H9 (cell line): ENCODE data around the gene LOC128125822.

ENCODE experiments used
- DNase-seq: peaks from one replicate; pipeline ENCODE4 v3.0.0-alpha.2; 2017
- H2AFZ ChIP-seq: one replicate; pipeline ENCODE4 v1.6.1; 2013; ENCODE audit warnings: mild to moderate bottlenecking, low read length, control low read depth, moderate library complexity
- H2AK5ac ChIP-seq: 2 replicates; pipeline ENCODE4 v1.6.1; 2013; ENCODE audit warnings: low read length, control low read depth, mixed read lengths; ENCODE audit not compliant: insufficient read length
- H2BK120ac ChIP-seq: one replicate; pipeline ENCODE4 v1.6.1; 2013; ENCODE audit warnings: low read depth, mild to moderate bottlenecking, low read length, control low read depth, inconsistent platforms; ENCODE audit not compliant: poor library complexity, severe bottlenecking
- H2BK12ac ChIP-seq: 2 replicates; pipeline ENCODE4 v1.6.1; 2013; ENCODE audit warnings: low read length, control low read depth, mixed read lengths, low read depth; ENCODE audit not compliant: insufficient read length
- H2BK15ac ChIP-seq: 2 replicates; pipeline ENCODE4 v1.6.1; 2013; ENCODE audit warnings: low read depth, low read length, control low read depth
- H2BK20ac ChIP-seq: one replicate; pipeline ENCODE4 v1.6.1; 2013; ENCODE audit warnings: low read depth, mild to moderate bottlenecking, low read length, control low read depth, inconsistent platforms; ENCODE audit not compliant: poor library complexity, severe bottlenecking
- H2BK5ac ChIP-seq: 2 replicates; pipeline ENCODE4 v1.6.1; 2013; ENCODE audit warnings: low read length, control low read depth, mixed read lengths; ENCODE audit not compliant: insufficient read length
- H3K14ac ChIP-seq: 2 replicates; pipeline ENCODE4 v1.6.1; 2013; ENCODE audit warnings: low read length, control low read depth; ENCODE audit not compliant: insufficient read depth
- H3K18ac ChIP-seq: 2 replicates; pipeline ENCODE4 v1.6.1; 2013; ENCODE audit warnings: low read depth, mild to moderate bottlenecking, mixed read lengths, low read length, control low read depth; ENCODE audit not compliant: insufficient read length
- H3K23ac ChIP-seq: 2 replicates; pipeline ENCODE4 v1.6.1; 2013; ENCODE audit warnings: low read length, control low read depth, mixed read lengths, low read depth; ENCODE audit not compliant: insufficient read length
- H3K23me2 ChIP-seq: 2 replicates; pipeline ENCODE4 v1.6.1; 2013; ENCODE audit warnings: low read depth, mild to moderate bottlenecking, mixed read lengths, low read length, control low read depth; ENCODE audit not compliant: insufficient read length, poor library complexity, severe bottlenecking
- H3K27ac ChIP-seq: 2 replicates; pipeline ENCODE4 v1.5.1; 2013; ENCODE audit warnings: low read length, control low read depth, mixed read lengths, low read depth; ENCODE audit not compliant: insufficient read length
- H3K27me3 ChIP-seq: 2 replicates; pipeline ENCODE4 v1.6.1; 2013; ENCODE audit warnings: low read length, control low read depth, inconsistent platforms; ENCODE audit not compliant: insufficient read depth
- H3K4ac ChIP-seq: 2 replicates; pipeline ENCODE4 v1.6.1; 2013; ENCODE audit warnings: low read depth, mild to moderate bottlenecking, control low read depth, inconsistent platforms, low read length, moderate library complexity
- H3K4me1 ChIP-seq: 2 replicates; pipeline ENCODE4 v1.6.1; 2013; ENCODE audit warnings: low read length, control low read depth, inconsistent platforms; ENCODE audit not compliant: insufficient read depth
- H3K4me2 ChIP-seq: 2 replicates; pipeline ENCODE4 v1.6.1; 2013; ENCODE audit warnings: low read length, control low read depth, mixed read lengths; ENCODE audit not compliant: insufficient read length, insufficient read depth
- H3K56ac ChIP-seq: 2 replicates; pipeline ENCODE4 v1.6.1; 2013; ENCODE audit warnings: low read depth, mild to moderate bottlenecking, mixed read lengths, low read length, control low read depth; ENCODE audit not compliant: insufficient read length
- H3K79me1 ChIP-seq: 2 replicates; pipeline ENCODE4 v1.6.1; 2013; ENCODE audit warnings: low read depth, mild to moderate bottlenecking, moderate library complexity, low read length, control low read depth, inconsistent platforms; ENCODE audit not compliant: insufficient read depth, poor library complexity, severe bottlenecking
- H3K79me2 ChIP-seq: 2 replicates; pipeline ENCODE4 v1.6.1; 2013; ENCODE audit warnings: low read length, control low read depth, inconsistent platforms; ENCODE audit not compliant: insufficient read depth
- H3K9ac ChIP-seq: 2 replicates; pipeline ENCODE4 v1.6.1; 2013; ENCODE audit warnings: low read length, control low read depth, mixed read lengths; ENCODE audit not compliant: insufficient read length; ENCODE audit errors: extremely low read depth
- H3K9me3 ChIP-seq: one replicate; pipeline ENCODE4 v1.6.1; 2013; ENCODE audit warnings: low read depth, low read length, inconsistent platforms; ENCODE audit not compliant: control insufficient read depth
- H3T11ph ChIP-seq: one replicate; pipeline ENCODE4 v1.6.1; 2013; ENCODE audit warnings: mild to moderate bottlenecking, low read length, control low read depth, inconsistent platforms
- H4K20me1 ChIP-seq: one replicate; pipeline ENCODE4 v1.6.1; 2013; ENCODE audit not compliant: control insufficient read depth, insufficient read length, insufficient read depth
- H4K5ac ChIP-seq: 2 replicates; pipeline ENCODE4 v1.6.1; 2013; ENCODE audit warnings: low read depth, mild to moderate bottlenecking, mixed read lengths, low read length, control low read depth; ENCODE audit not compliant: insufficient read length
- H4K8ac ChIP-seq: replicated peaks from 2 replicates; pipeline ENCODE4 v1.6.1; 2013; ENCODE audit warnings: low read length, control low read depth, mixed read lengths, low read depth; ENCODE audit not compliant: insufficient read length
- H4K91ac ChIP-seq: 2 replicates; pipeline ENCODE4 v1.6.1; 2013; ENCODE audit warnings: low read depth, mild to moderate bottlenecking, moderate library complexity, mixed read lengths, low read length, control low read depth; ENCODE audit not compliant: insufficient read length
- H3K27ac Mint-ChIP-seq, 3 experiments: 2 replicates in 2 of 3; 3 replicates in 1 of 3; pipeline ENCODE4 v1.8.0; 2020 to 2021; ENCODE audit warnings: mixed read lengths in 3 of 3, mild to moderate bottlenecking in 1 of 3, moderate library complexity in 1 of 3
- H3K27me3 Mint-ChIP-seq: 2 replicates; pipeline ENCODE4 v1.8.0; 2021; ENCODE audit warnings: low read depth, mild to moderate bottlenecking, moderate library complexity, mixed read lengths
- H3K36me3 Mint-ChIP-seq, 3 experiments: 2 replicates in 2 of 3; 3 replicates in 1 of 3; pipeline ENCODE4 v1.8.0; 2020 to 2021; ENCODE audit warnings: low read depth in 3 of 3, mixed read lengths in 3 of 3; ENCODE audit not compliant: insufficient read depth in 1 of 3
- H3K4me1 Mint-ChIP-seq, 2 experiments: 2 replicates each; pipeline ENCODE4 v1.8.0; 2020; ENCODE audit warnings: mixed read lengths in 2 of 2
- H3K4me3 Mint-ChIP-seq, 2 experiments: 2 replicates in 1 of 2; 3 replicates in 1 of 2; pipeline ENCODE4 v1.8.0; 2020 to 2021; ENCODE audit warnings: mild to moderate bottlenecking in 2 of 2, mixed read lengths in 2 of 2, moderate library complexity in 1 of 2
- H3K9me3 Mint-ChIP-seq, 2 experiments: 2 replicates in 1 of 2; 3 replicates in 1 of 2; pipeline ENCODE4 v1.8.0; 2020; ENCODE audit warnings: mild to moderate bottlenecking in 2 of 2, mixed read lengths in 2 of 2, moderate library complexity in 1 of 2
- WGBS: extraction: QIAGEN DNeasy Blood & Tissue Kit; methylation state at CpG from one replicate; pipeline ENCODE4 v1.1.7; 2013; ENCODE audit warnings: missing lambda C conversion rate, low lambda C conversion rate, mixed read lengths; ENCODE audit not compliant: insufficient read length; ENCODE audit errors: extremely low coverage; 5-methylcytosine and 5-hydroxymethylcytosine counted together
- TF ChIP-seq, protein P1 (sequence below): fragments of 200-600 bp; sonication (generic); conservative IDR thresholded peaks from 3 replicates; pipeline ENCODE4 v1.8.0; 2021; ENCODE audit warnings: antibody characterized with exemption, mild to moderate bottlenecking

Gene LOC128125822

DNA sequence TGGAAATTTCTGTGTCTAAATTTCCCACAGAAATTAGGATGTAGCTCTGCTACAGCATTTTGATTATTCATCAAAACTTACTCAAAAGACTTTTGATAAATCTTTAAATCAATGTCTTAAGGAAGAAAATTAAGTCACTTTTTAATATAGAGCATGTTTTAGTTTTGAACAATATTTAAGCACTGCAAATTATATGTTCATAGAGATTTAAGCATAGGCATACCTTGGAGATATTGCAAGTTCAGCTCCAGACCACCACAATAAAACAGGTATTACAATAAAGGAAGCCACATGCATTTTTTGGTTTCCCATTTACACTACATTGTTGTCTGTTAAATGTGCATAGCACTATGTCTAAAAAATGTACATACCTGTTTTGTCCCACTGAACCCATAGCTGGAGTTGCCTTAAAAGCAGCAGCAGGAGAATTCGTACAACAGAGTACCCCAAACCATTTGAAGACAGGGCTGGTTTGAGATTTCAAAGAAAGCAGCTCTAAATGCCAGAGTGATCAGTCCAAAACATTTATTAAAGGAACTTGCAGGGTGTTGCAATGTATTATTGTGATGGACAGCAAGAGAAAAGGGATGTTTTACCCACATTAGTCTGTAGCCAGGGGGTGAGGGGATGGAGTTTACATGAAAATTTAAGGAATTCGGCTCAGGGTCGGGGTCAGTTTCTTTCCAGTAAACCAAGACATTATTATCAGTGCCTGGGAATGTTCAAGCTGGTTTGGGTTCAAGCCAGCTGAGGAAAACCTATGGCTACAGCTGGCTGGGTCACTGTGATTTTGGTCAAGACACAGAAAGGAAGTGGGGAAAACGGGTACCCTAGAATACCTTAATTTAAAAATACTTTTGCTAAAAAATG lies 6.3 kb upstream of the LOC128125822 start:
- H3T11ph ChIP-seq = no peak overlapping the region
- no peaks in the 10 kb centered on the region for H3K9me3 ChIP-seq
- H3K4me2 ChIP-seq = no peak overlapping the region
- no peaks in the 10 kb centered on the region for H4K20me1 ChIP-seq
- no peak overlapping the region for H3K27ac ChIP-seq
- H3K79me1 ChIP-seq = no peaks in the 10 kb centered on the region
- peaks cover 6% of the 10 kb centered on the region; the same call in 1 of the 2 replicates for H3K4me1 ChIP-seq
- no peak overlapping the region for H2AK5ac ChIP-seq
- H4K5ac ChIP-seq = no peak overlapping the region
- H4K8ac ChIP-seq = no peak overlapping the region
- TF ChIP-seq, protein P1, sequence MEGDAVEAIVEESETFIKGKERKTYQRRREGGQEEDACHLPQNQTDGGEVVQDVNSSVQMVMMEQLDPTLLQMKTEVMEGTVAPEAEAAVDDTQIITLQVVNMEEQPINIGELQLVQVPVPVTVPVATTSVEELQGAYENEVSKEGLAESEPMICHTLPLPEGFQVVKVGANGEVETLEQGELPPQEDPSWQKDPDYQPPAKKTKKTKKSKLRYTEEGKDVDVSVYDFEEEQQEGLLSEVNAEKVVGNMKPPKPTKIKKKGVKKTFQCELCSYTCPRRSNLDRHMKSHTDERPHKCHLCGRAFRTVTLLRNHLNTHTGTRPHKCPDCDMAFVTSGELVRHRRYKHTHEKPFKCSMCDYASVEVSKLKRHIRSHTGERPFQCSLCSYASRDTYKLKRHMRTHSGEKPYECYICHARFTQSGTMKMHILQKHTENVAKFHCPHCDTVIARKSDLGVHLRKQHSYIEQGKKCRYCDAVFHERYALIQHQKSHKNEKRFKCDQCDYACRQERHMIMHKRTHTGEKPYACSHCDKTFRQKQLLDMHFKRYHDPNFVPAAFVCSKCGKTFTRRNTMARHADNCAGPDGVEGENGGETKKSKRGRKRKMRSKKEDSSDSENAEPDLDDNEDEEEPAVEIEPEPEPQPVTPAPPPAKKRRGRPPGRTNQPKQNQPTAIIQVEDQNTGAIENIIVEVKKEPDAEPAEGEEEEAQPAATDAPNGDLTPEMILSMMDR = no peak
- no peaks in the 10 kb centered on the region for H3K36me3 Mint-ChIP-seq
- peak overlapping the region in 1 of 3 experiments; percentile 43; a peak in 2 of 7 replicates for H3K27ac Mint-ChIP-seq
- no peak overlapping the region for H3K4me3 Mint-ChIP-seq
- H2AFZ ChIP-seq = peak overlapping the region; percentile 73
- H3K79me2 ChIP-seq = no peaks in the 10 kb centered on the region
- no CpG with 5 or more reads among the region's 4 CpGs for WGBS
- no peak overlapping the region for H3K9ac ChIP-seq
- no peak overlapping the region for H2BK120ac ChIP-seq
- H3K23me2 ChIP-seq = no peaks in the 10 kb centered on the region
- no peak for DNase-seq
- no peak overlapping the region for H2BK5ac ChIP-seq
- peaks cover 11 to 16% of the 10 kb centered on the region in 2 experiments for H3K4me1 Mint-ChIP-seq
- H3K9me3 Mint-ChIP-seq = peaks cover 6% of the 10 kb centered on the region in 2 experiments; a peak in 2 of 5 replicates
- no peak overlapping the region for H2BK20ac ChIP-seq
- no peak overlapping the region for H3K23ac ChIP-seq
- no peak overlapping the region for H2BK12ac ChIP-seq
- H4K91ac ChIP-seq = no peak overlapping the region
- no peak overlapping the region for H3K56ac ChIP-seq
- no peak overlapping the region for H3K4ac ChIP-seq
- H3K18ac ChIP-seq = no peak overlapping the region
- no peak overlapping the region for H2BK15ac ChIP-seq
- H3K27me3 ChIP-seq = no peaks in the 10 kb centered on the region
- H3K27me3 Mint-ChIP-seq = no peaks in the 10 kb centered on the region; the same call in none of the 2 replicates
- no peak overlapping the region for H3K14ac ChIP-seq
